Fibroblast of lung (primary cell): ENCODE measurements around the gene LY9. TPM values are rescaled to one million over a fixed set of nuclear protein-coding genes. Genes with fewer than 3 reads are reported as not detected.

Source experiments
- DNase-seq, 2 donors: peaks; one replicate each; pipeline versions ENCODE4 v3.0.0 to v3.0.0-alpha.2; 2010; ENCODE audit warnings: low read depth in 2 of 2
- H2AFZ ChIP-seq: 2 replicates; pipeline ENCODE4 v1.5.1; 2012; ENCODE audit warnings: low read length, control low read depth, inconsistent platforms
- H3K27ac ChIP-seq: 2 replicates; pipeline ENCODE4 v1.5.1; 2011; ENCODE audit warnings: low read length, control low read depth; ENCODE audit not compliant: insufficient read depth
- H3K27me3 ChIP-seq: 2 replicates; pipeline ENCODE4 v1.5.1; 2011; ENCODE audit warnings: mild to moderate bottlenecking, low read length; ENCODE audit not compliant: control insufficient read depth, insufficient read depth
- H3K36me3 ChIP-seq: 2 replicates; pipeline ENCODE4 v1.5.1; 2011; ENCODE audit warnings: low read length; ENCODE audit not compliant: control insufficient read depth, insufficient read depth
- H3K4me1 ChIP-seq: 2 replicates; pipeline ENCODE4 v1.5.1; 2011; ENCODE audit warnings: low read length; ENCODE audit not compliant: control insufficient read depth, insufficient read depth; ENCODE audit errors: extremely low read depth
- H3K4me2 ChIP-seq: 2 replicates; pipeline ENCODE4 v1.5.1; 2011; ENCODE audit warnings: low read length, control low read depth; ENCODE audit not compliant: insufficient read depth; ENCODE audit errors: extremely low read depth
- H3K4me3 ChIP-seq, 4 experiments: fragments of 200-600 bp in 1 of 4; sonication (generic) in 1 of 4; replicated peaks in 1 of 4; 2 replicates each; pipeline ENCODE4 v1.5.1; 2011 to 2016; ENCODE audit warnings: low read length in 4 of 4, low read depth in 3 of 4, mild to moderate bottlenecking in 3 of 4, control low read depth in 2 of 4, inconsistent platforms in 1 of 4, mixed read lengths in 1 of 4; ENCODE audit not compliant: insufficient read depth in 1 of 4; ENCODE audit errors: control extremely low read depth in 1 of 4
- H3K79me2 ChIP-seq: 2 replicates; pipeline ENCODE4 v1.5.1; 2012; ENCODE audit warnings: mild to moderate bottlenecking, low read length, inconsistent platforms; ENCODE audit not compliant: control insufficient read depth, insufficient read depth
- H3K9ac ChIP-seq: 2 replicates; pipeline ENCODE4 v1.5.1; 2011; ENCODE audit warnings: mild to moderate bottlenecking, low read length, control low read depth; ENCODE audit not compliant: insufficient read depth
- H3K9me3 ChIP-seq: 2 replicates; pipeline ENCODE4 v1.5.1; 2012; ENCODE audit warnings: low read depth, low read length; ENCODE audit not compliant: control insufficient read depth, insufficient read depth
- H4K20me1 ChIP-seq: 2 replicates; pipeline ENCODE4 v1.5.1; 2011; ENCODE audit warnings: low read length; ENCODE audit not compliant: control insufficient read depth, insufficient read depth; ENCODE audit errors: extremely low read depth
- EZH2 ChIP-seq: IDR thresholded peaks from 2 replicates; pipeline ENCODE4 v1.5.1; 2012; ENCODE audit warnings: low read length, control low read depth, mild to moderate bottlenecking; ENCODE audit errors: missing control alignments
- polyA plus RNA-seq, 2 donors: library from polyadenylated mRNA; depleted of rRNA in 1 of 2; stranded (reverse) in 1 of 2; unstranded in 1 of 2; fragments of >200 nt; gene quantifications; 2 replicates each; pipeline ENCODE4 v1.2.1, GENCODE V29; 2011 to 2012; ENCODE audit warnings: missing spikeins in 1 of 2
- total RNA-seq: library from RNA; depleted of rRNA; stranded (reverse); fragments of >200 nt; gene quantifications from 2 replicates; pipeline ENCODE4 v1.2.1, GENCODE V29; 2014
- TF ChIP-seq, protein P1 (sequence below), 2 donors: IDR thresholded peaks in 1 of 2; conservative IDR thresholded peaks in 1 of 2; 1 replicate in 1 of 2; 2 replicates in 1 of 2; pipeline ENCODE4 v1.5.1; 2011 to 2012; ENCODE audit warnings: low read length in 2 of 2, control low read depth in 1 of 2, inconsistent platforms in 1 of 2, low read depth in 1 of 2, mild to moderate bottlenecking in 1 of 2

The LY9 gene
- total and polyA plus RNA-seq, 2 donors (not counting 1 experiment from before 2014, with no cell fraction given), result not detected

GRCh38 chr1:160855181-160855981 is 59.4 kb downstream of the LY9 start:
- H4K20me1 ChIP-seq, result no peaks in the 10 kb centered on the region
- no peaks in the 10 kb centered on the region for H3K4me1 ChIP-seq
- H3K79me2 ChIP-seq, result no peaks in the 10 kb centered on the region
- no peak for DNase-seq
- no peak overlapping the region for H3K9ac ChIP-seq
- H3K9me3 ChIP-seq, result no peaks in the 10 kb centered on the region
- no peak overlapping the region for H3K4me3 ChIP-seq
- H3K4me2 ChIP-seq, result no peak overlapping the region
- no peaks in the 10 kb centered on the region for H3K27me3 ChIP-seq
- H3K36me3 ChIP-seq, result no peaks in the 10 kb centered on the region
- no peak for TF ChIP-seq EZH2
- TF ChIP-seq, protein P1, sequence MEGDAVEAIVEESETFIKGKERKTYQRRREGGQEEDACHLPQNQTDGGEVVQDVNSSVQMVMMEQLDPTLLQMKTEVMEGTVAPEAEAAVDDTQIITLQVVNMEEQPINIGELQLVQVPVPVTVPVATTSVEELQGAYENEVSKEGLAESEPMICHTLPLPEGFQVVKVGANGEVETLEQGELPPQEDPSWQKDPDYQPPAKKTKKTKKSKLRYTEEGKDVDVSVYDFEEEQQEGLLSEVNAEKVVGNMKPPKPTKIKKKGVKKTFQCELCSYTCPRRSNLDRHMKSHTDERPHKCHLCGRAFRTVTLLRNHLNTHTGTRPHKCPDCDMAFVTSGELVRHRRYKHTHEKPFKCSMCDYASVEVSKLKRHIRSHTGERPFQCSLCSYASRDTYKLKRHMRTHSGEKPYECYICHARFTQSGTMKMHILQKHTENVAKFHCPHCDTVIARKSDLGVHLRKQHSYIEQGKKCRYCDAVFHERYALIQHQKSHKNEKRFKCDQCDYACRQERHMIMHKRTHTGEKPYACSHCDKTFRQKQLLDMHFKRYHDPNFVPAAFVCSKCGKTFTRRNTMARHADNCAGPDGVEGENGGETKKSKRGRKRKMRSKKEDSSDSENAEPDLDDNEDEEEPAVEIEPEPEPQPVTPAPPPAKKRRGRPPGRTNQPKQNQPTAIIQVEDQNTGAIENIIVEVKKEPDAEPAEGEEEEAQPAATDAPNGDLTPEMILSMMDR (conservative IDR thresholded peaks at IDR 0.05 in 1 of 2, IDR thresholded peaks at IDR 0.05 in 1 of 2; ENCODE audit: low read depth in 1 of 2, low read length in 2 of 2), result no peak
- H3K27ac ChIP-seq, result no peak overlapping the region
- H2AFZ ChIP-seq, result no peak overlapping the region

- TF ChIP-seq EZH2, result no peak
- TF ChIP-seq, protein P1 (conservative IDR thresholded peaks at IDR 0.05 in 1 of 2, IDR thresholded peaks at IDR 0.05 in 1 of 2; ENCODE audit: low read depth in 1 of 2, low read length in 2 of 2), result no peak
- Histone ChIP-seq H3K4me3 (no peak overlapping the region), H2AFZ (no peak overlapping the region)
Observed at GRCh38 chr1:160858097-160858496, 62.1 kb downstream of the LY9 start.

DNA sequence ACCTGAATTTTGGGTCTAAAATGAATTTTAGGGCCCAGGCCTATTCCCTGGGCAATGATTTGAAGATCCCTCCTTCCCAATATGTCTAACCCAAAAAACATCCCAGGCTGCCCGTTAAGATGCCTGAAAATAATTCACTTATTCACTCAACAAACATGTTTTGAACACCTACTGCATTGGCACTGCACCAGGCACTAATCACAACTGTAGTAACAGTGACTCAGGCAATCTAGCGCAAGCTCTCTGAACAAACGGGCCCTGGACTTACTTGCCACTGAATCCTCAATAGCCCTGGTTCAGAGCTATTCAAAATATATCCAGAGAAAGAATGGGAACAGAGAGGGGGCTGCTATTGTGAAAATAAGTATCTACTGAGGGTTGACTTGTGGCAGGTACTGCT is 62.5 kb downstream of the LY9 start:
- DNase-seq, result no peak
- no peak for TF ChIP-seq EZH2
- TF ChIP-seq, protein P1 (conservative IDR thresholded peaks at IDR 0.05 in 1 of 2, IDR thresholded peaks at IDR 0.05 in 1 of 2; ENCODE audit: low read depth in 1 of 2, low read length in 2 of 2), result no peak
- H3K79me2 ChIP-seq, result no peaks in the 10 kb centered on the region
- no peak overlapping the region for H3K27ac ChIP-seq
- H3K36me3 ChIP-seq, result no peaks in the 10 kb centered on the region
- no peak overlapping the region for H3K9ac ChIP-seq
- H3K4me1 ChIP-seq, result no peaks in the 10 kb centered on the region
- no peak overlapping the region for H3K4me3 ChIP-seq
- H2AFZ ChIP-seq, result no peak overlapping the region
- H3K4me2 ChIP-seq, result no peak overlapping the region
- no peaks in the 10 kb centered on the region for H4K20me1 ChIP-seq
- no peaks in the 10 kb centered on the region for H3K27me3 ChIP-seq
- no peaks in the 10 kb centered on the region for H3K9me3 ChIP-seq

More at GRCh38 chr1:160858097-160858496, 62.1 kb downstream of the LY9 start:
- Histone ChIP-seq H3K4me1 (no peaks in the 10 kb centered on the region), H3K27me3 (no peaks in the 10 kb centered on the region), H3K4me2 (no peak overlapping the region), H3K27ac (no peak overlapping the region), H3K36me3 (no peaks in the 10 kb centered on the region), H3K9ac (no peak overlapping the region), H3K79me2 (no peaks in the 10 kb centered on the region), H3K9me3 (no peaks in the 10 kb centered on the region), H4K20me1 (no peaks in the 10 kb centered on the region)
- DNase-seq, result no peak
